Uterus (tissue), 2 donors: Measurements from ENCODE around the gene PRSS27.
"Not testable (repeated sequence)": the region's sequence is repeated elsewhere in the genome, so short reads cannot be mapped to it uniquely, and the experiment has no call there.

Experiments used
- CTCF ChIP-seq, 4 experiments: fragments of 200-600 bp in 2 of 4; fragments of 450-650 bp in 2 of 4; sonication (generic) in 2 of 4; IDR thresholded peaks; one replicate each; pipeline ENCODE4 v1.5.1; 2016 to 2019; ENCODE audit warnings: antibody characterized with exemption in 4 of 4, mild to moderate bottlenecking in 2 of 4, moderate library complexity in 1 of 4
- POLR2A ChIP-seq, 2 donors: fragments of 450-650 bp; IDR thresholded peaks; one replicate each; pipeline ENCODE4 v1.6.1; 2016; ENCODE audit warnings: antibody characterized with exemption in 2 of 2, mild to moderate bottlenecking in 1 of 2, moderate library complexity in 1 of 2

GRCh38 chr16:2686075-2686474 is 33.9 kb downstream of the PRSS27 start:
- not testable (repeated sequence) for TF ChIP-seq CTCF, POLR2A (IDR thresholded peaks at IDR 0.05)
